CD4-positive, alpha-beta T cell treated with Interleukin-12 subunit alpha and Interleukin-12 subunit beta, for 1 hour (primary cell): ENCODE results near the gene SYTL3.
"Not testable (repeated sequence)": the region's sequence is repeated elsewhere in the genome, so short reads cannot be mapped to it uniquely, and the experiment has no call there.

Experiments used
- DNase-seq: peaks from one replicate; pipeline ENCODE4 v3.0.0-alpha.2; 2020

Gene SYTL3

DNA sequence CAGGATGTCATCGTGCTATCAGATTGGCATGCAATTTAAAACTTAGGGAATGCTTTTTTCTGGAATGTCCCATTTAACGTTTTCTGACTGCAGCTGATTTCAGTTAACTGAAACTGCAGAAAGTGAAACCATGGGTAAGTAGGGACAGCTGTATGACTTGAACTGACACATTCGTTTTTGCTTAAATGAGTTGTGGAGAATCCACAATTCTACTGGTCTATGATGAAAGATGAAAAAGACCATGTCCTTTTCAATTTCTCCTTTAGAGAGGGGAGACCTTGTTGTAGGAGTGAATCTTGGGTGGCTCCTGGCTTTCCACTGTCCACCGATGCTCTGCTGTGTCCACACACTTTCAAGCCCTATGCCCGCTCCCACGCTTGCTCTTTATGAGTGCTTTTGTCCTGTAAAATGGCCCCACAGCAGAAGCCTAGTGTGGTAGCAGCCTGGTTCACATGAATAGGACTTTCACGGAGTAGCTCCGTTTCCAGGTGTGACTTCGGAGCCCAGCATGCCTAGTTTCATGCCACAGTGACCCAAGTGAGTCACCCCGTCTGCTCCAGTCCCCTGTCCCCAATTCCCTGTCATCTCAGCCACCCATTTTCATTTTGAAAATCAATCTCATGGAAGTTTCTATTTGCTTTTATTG lies 27.2 kb upstream of the SYTL3 start:
- DNase-seq: no peak

DNA sequence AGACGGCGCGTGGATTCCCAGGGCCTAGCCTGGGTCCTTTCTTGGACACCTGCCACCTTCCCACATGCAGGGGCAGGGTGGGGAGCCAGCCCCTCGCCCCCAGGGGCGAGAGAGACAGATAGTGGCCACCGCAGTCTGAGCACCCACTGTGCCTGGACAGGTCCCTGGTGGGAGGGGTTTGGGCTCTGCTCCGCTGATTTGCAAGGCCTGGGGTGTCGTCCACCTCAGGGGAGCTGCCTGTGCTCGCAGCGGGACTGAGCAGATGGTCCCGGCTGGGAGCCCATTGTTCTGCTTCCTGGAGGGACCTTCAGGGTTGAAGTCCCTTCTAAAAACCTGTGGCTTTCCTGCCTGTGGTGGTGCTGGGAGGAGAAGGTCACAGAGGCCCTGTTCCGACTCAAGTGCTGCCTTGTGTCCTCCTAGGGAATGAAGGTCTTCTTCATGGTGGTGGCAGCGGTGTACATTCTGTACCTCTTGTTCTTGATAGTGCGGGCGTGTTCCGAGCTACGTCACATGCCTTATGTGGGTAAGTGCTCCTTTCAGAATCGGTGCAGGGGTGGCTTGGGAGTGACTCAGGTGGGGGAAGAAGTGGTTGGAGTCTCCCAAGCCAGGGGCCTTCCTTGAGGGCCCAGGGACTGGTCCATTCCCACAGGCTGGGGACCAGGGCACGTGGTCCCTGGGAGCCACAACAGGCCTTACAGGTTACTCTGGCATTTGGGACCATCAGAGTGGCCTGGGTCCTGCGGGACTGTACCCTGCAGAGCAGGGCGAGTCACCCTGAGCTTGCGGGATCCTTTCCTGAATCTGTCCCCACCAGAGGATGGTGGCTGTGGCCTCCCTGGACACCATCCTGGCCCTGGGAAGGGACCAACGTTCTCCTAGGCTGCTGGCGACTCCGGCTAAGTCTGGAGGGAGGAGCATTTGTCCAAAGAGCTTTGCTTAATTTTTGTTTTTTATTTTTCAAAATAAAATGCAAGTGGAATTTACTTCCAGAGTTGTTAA lies 24.9 kb upstream of the SYTL3 start:
- DNase-seq: no peak

DNA sequence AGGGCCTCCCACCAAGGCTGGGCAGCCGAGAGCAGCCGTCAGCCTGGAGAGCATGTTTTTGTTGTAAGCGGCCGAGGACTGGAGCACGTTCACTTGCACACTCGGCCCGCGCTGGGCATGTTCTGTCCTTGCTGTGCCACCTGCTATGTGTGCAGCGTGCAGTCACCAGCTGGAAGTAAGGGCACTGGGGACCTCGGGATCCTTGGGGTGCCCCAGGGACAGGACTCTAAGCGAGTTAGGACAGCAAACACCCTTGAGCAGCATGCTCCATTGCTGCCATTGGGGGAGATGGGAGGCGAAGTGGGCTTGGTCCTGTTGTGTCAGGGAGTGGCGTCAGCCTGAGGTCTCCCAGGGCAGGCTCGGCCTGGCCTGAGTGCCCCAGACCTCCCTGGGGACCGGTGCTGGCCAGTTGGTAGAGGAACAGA lies 24.0 kb upstream of the SYTL3 start:
- DNase-seq: no peak

DNA sequence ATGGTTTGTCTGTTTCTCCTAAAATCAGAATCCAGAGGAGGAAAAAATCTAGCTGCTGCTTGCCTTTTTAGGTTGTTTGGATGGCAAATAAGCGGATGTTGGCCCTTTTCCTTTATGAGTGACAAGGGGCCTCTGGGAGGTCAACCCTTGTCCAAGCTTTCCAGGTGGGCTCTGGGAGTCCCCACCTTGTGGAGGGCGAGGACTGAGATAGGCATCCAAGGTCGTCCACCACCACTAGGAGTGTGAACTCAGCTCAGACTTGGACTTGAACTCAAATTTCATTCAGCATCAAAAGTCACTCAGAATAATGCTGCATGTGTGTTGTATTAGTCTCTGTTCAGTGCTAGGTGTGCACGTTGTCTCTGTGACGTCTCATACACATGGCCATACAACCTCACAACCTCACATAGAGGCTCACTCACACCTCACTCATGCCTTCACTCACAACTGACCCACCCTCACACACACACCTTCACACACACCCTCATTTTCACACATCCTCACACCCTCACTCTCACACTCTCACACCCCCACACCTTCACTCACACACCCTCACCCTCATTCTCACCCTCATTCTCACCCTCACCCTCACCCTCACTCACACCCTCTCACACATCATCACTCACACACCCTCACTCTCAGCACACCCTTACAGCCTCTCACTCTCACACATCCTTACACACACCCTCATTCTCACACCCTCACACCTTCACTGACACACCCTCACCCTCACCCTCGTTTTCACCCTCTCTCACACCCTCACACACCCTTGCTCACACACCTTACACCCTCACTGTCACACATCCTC lies 23.3 kb upstream of the SYTL3 start:
- no peak for DNase-seq

DNA sequence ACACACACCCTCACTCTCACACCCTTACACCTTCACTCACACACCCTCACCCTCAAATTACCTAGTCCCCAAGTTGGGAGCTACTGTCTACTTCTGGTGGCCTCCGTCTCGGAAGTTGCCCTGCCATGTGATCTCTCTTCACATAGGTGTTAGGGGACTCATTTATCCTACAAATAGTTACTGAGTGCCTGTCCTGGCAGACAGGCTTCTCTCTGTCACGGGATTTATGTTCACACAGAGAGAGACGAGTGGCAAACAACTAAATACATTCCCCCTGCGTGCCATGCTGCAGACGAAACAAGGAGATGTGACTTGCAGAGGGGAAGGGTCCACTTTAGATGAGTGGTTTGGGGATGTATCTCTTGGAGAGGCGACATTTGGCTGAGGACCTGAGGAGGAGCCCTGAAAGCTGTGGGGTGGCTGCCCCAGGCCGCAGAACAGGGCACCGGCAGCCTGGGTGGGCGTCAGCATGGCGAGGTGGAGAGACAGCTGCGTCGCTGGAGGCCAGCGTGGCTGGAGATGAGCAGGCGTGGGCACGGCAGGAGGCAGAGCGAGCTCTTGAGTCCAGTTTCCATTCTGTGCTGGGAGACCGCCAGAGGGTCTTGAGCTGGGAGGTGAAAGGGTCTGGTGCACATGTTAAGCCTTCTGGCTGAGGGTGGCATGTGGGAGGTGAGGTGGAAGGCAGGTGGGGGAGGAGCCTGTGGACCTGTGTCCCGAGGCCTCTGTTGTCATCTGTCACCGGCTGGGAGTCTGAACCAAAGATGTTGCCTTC lies 22.5 kb upstream of the SYTL3 start:
- DNase-seq: no peak

DNA sequence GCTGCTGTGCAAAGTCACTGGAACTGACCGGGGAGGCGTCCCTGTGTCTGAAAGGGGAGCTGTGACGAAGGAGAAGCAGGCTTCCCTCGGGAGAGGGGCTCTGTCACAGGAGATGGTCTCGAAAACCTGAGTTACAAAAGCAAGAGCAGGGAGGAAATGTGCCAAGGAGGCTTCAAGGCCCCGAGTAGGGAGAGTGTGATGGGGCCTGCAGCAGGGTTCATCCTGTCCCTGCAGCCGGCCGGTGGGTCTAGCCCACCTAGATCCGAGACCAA lies 22.0 kb upstream of the SYTL3 start:
- no peak for DNase-seq

DNA sequence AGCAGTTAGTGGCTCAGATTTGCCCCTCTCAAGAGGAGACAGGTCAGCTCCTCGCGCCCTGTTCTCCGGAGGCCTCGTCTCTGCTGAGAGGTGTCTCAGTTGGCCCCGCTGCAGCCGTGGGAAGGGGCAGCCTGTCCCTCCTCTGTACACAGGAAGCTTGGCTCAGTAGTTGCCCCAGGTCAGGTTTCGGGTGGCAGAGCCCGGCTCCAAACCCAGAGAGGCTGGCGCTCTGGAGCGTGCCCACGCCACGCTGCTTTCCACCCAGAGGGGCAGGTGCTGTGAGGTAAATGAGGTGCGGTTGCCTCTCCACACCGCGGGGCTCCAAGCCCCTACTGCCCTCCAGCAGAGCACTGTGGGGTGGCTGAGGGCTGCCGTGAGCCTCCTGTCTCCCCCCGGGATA lies 21.3 kb upstream of the SYTL3 start:
- no peak for DNase-seq

DNA sequence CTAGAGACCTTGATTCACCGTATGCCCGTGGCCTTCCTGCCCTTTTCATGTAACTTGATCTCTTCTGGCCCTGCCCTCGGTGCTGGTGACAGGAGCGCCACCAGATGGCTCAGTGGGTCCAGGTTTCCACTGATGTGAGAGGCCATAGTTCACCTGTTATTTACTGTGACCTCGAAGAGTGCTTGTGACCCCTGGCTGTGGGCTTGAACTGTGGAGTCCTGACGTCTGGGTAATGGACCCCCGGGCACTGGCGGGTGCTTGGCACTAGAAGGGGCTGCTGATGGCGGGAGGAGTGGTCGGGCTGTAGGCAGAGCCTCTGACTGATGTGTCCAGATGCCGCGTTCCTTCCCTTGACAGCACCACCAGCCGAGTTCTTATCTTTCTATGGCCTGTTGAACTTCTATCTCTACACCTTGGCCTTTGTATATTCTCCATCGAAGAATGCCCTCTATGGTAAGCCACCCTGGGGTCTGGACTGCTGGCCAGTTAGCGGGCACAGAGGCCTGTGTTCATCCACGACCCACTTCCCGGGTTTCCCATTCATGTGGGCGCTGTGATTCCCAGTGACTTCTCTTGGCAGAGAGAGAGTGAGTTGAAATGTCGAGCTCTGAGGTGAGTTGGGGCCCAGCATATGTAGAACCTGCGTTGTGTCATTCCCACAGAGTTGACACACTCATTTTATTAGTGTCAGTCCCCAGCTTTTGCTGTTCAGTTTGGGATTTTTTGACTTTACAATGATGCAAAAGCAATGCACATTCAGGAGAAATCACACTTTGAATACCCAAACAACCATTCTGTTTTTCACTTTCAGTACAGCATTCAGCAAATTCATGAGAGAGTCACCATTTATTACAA lies 20.3 kb upstream of the SYTL3 start:
- DNase-seq: peak; percentile 31

DNA sequence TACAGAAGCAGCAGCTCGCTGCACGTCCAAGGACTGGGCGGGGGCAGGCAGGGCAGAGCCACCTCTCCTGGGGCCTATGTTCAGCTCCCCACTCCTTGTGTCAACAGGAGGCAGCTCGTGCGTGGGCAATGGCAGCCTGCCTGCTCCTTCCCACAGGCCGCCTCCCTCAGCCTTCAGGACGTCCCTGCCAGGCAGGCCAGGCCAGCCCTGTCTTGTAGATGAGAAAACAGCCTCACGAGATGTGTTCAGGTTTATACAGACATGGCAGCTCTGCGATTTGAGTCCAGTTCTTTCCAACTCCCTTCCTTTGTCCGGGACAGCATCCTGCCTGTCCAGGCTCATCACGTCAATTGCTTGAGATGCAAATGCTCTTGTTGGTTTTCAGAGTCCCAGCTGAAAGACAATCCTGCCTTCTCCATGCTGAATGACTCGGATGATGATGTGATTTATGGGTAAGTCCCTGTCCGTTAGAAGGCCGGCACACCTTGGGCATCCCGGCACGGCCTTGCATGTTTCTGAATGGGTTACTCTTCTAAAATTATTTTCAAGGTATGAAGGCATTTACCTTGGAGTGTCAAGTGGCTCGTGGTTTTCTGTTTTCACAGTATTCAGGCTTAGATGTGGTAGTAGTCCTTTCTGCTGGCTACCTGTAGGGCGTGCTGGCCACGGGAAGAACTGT lies 18.8 kb upstream of the SYTL3 start:
- no peak for DNase-seq

DNA sequence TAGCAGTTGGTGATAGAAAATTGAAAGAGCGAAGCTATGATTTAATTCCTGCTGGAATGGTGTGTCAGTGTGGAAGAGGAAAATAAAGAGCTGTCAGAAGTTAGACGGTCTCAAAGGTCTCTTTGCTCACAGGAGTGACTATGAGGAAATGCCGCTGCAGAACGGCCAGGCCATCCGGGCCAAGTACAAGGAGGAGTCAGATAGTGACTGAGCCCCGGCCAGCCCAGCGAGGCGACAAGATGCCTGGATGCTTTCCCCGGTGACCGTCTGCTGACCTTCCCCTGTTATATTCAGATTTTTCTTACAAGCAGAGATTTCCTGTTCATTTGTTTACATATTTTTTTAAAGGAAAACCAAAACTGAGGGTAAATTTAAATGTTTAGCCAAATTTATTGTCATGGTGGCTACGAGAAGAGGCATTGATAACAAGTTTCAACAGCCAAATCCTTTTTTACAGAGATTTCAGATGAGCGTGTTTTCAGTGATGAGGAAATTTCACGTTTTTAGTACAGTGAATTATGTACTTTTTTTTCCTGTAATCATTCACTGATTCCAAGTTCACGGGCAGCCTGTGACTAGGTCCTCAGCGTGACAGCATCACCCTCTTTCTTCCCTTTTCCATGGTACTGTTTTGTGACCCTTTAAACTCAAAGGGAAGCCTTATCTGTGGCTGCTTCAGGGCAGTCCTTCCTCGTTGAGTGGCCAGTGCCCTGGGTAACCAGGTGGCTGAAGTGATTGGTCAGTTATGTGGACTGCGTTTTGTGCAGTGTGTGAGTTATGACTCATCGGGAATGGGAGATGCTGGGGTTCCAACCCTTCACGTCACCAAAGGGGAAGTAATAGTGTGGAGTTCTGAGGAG lies 17.9 kb upstream of the SYTL3 start:
- no peak for DNase-seq

DNA sequence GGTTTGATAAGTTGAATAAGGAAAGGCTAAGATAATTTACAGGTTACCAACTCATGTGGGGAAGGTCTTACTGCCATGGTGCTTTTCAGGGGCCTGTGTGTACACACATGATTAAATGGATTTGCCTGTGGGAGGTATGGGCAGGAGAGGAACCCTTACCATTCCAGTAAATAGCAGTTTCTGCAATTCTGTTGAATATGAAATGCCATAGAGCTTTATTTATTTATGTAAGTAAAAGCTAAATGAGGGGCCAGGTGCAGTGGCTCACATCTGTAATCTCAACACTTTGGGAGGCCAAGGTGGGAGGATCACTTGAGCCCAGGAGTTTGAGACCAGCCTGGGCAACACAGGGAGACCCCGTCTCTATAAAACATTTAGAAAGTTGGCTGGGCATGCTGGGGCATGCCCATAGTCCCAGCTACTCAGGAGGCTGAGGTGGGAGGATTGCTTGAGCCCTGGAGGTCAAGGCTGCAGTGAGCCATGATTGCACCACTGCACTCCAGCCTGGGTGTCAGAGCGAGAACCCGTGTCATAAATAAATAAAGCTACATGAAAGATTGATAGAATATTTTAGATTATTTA lies 17.2 kb upstream of the SYTL3 start:
- DNase-seq: not testable (repeated sequence)

DNA sequence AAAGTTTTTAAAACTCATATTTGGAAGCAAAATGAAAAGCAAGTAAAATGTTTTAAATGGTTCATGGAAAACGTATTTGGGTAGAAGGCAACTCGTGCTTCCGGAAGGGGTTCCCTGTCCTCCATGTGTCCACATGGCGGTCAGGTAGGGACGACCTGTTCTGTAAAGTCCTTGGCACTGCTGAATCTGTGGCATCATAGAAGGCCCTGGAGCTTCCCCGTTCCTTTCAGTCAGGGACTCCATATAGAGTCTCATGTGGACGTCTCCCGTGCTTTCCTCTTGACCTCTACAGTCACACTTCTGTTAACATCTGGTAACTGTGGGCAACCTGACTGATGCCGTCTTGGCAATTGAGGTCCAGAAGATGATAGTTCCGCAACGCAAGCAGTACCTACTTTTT lies 16.7 kb upstream of the SYTL3 start:
- no peak for DNase-seq

DNA sequence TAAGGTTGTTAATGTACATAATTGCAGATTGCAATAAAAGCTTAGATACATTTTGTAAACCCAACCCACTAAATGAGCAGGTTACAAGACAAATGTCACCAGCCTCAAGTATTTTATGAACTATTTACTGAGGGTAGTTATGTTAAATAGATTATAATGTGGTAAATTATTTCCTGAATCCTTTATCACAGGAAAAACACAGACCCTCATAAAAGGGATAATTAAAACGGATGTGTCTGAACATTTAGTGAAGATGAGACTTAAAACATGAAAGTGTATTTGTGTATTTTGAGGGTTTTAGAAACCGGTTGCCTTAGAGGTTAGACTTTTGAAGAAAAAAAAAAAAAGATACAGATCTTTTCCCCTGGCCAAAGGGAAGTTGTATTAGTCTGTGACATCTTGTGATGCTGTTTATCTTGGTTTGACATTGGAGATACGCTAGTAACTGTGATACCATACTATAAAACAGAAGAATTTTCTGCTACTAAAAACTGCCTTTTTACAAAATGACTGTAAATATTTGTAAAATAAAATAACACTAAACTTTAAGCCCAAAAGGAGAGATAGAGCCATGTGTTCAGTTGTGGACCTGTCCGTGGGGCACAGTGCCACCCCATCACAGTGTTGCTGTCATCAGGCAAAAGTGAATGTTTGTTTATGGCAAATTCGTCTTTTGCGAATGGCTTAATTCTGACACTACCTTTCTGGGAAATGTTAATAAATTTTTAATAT lies 15.0 kb upstream of the SYTL3 start:
- DNase-seq: peak; percentile 37

DNA sequence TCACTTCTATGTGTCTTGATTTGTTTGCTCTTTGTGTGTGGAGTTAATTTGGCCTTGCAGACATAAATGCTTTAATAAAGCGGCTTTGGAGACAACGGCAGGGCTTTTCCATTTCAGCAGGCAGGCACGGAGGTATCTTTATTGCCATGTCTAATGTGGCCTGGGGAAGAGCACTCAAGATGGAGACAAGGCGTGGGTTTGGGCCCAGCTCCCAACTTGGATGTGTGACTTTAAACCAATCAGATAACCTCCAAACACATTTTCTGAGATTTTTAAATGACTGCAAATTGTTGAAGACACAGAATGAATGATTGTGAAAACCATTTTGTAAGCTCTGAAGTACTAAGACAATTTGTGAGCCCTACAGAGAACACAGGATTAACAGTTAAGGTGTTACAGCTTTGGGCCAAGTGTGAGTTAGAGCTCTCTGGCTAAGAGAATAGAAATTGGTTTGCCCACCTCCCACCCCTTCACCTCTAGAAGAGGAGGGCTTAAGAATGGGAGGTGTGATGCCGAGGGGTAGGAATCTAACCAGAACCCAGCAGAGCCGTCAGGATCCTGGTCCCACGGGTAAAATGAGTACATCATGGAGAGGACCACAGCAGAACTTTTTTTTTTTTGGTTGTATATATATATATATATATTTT lies 14.3 kb upstream of the SYTL3 start:
- DNase-seq: no peak

DNA sequence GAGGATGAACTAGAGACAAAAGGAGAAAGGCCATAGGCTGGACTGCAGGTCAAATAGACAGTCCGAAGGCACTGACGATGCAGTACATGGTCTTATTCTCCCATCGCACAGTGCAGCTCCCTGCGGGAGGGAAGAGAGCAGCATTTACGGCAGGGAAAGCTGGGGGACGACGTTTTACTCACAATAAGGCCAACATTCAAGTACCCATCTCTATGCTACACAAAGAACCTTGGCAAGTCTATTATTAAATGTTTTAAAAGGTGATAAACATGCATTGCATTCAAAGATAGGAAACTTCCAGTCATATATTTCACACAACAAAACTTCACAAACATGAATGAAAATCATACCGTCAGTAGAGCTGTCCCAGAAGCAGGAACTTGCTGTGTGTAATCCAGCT lies 13.1 kb upstream of the SYTL3 start:
- no peak for DNase-seq

DNA sequence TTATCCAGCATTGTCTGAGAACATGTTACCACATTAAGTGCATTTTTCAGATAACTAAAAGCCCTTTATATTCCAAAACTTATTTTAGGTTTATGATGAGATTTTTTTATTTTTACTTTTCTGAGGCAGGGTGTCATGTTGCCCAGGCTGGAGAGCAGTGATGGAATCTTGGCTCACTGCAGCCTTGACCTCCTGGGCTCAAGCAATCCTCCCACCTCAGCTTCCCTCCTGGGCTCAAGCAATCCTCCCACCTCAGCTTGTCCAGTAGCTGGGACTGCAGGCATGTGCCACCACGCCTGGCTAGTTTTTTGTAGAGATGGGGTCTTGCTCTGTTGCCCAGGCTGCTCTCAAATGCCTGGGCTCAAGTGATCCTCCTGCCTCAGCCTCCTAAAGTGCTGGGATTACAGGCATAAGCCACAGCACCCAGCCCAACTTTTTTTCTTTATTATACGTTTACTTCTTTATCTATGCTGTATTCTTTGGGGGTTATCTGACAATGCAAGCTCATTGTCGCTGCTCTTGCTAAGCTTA lies 11.5 kb upstream of the SYTL3 start:
- DNase-seq: no peak

DNA sequence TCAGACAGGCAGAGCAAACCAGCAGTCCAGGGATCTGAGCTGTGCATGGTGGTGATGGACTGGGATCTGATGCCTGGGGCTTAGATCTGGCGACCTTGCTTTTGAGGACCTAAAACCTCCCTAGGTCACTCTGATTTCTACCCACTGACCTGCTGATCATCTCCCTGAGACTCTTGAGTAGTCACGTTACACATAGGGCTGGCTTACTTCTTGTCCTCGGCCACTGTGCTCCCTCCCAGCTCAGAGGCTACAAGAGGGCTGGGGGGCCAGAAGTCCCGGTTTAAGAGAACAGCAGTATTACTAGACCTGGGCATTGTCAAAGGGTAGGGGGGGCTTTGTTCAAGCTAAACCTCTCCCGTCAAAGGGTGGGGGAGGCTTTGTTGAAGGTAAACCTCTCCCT lies 10.8 kb upstream of the SYTL3 start:
- no peak for DNase-seq

DNA sequence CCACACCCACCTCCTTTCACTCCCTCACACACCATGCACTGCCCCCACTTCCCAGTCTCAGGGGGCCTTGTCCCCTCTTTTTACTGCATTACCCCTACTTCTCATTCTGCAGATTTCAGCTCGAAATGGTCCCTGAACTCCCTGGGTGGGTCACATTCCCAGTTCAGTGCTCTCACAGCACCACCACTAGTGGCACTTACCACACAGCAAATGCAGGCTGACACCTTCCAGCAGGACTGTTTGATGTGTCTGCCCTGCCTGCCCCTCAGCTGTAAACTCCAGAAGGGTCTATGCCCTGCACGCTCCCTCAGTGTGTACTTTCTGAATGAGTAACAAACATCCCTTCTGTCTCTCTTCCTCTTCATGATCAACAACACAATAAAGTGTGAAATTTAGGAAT lies 9.3 kb upstream of the SYTL3 start:
- no peak for DNase-seq
